WTC11 (cell line): ENCODE data around the gene PCSK2. TPM values are rescaled to one million over a fixed set of nuclear protein-coding genes. Genes with fewer than 3 reads are reported as not detected.

Experiments
- CBFB ChIP-seq: sonication (generic); formaldehyde crosslinking; IDR thresholded peaks from 2 replicates; pipeline ENCODE4 v1.8.1; 2022; ENCODE audit warnings: mild to moderate bottlenecking, low read depth, missing genetic modification reagents
- ESRRA ChIP-seq: sonication (generic); formaldehyde crosslinking; IDR thresholded peaks from 2 replicates; pipeline ENCODE4 v1.8.1; 2022; ENCODE audit warnings: mild to moderate bottlenecking, missing genetic modification reagents, borderline replicate concordance
- MXD4 ChIP-seq: fragments of 250-450 bp; sonication (Bioruptor Pico); IDR thresholded peaks from 2 replicates; pipeline ENCODE4 v1.8.0; 2021; ENCODE audit warnings: mild to moderate bottlenecking, moderate library complexity, borderline replicate concordance
- MYBL2 ChIP-seq: sonication (generic); formaldehyde crosslinking; IDR thresholded peaks from 2 replicates; pipeline ENCODE4 v1.8.1; 2023; ENCODE audit warnings: mild to moderate bottlenecking, moderate library complexity, missing genetic modification reagents
- NFE2L1 ChIP-seq: sonication (generic); formaldehyde crosslinking; IDR thresholded peaks from 2 replicates; pipeline ENCODE4 v1.8.1; 2023; ENCODE audit warnings: missing genetic modification reagents
- NFYB ChIP-seq: sonication (generic); formaldehyde crosslinking; conservative IDR thresholded peaks from 2 replicates; pipeline ENCODE4 v1.8.0; 2022; ENCODE audit warnings: low read depth, missing genetic modification reagents
- NR1H2 ChIP-seq: sonication (generic); formaldehyde crosslinking; IDR thresholded peaks from 2 replicates; pipeline ENCODE4 v1.9.0; 2021; ENCODE audit warnings: mild to moderate bottlenecking, moderate library complexity, missing genetic modification reagents
- SMAD3 ChIP-seq: sonication (generic); formaldehyde crosslinking; IDR thresholded peaks from 2 replicates; pipeline ENCODE4 v1.8.0; 2022; ENCODE audit warnings: missing genetic modification reagents, mild to moderate bottlenecking, borderline replicate concordance
- SMAD4 ChIP-seq: sonication (generic); formaldehyde crosslinking; IDR thresholded peaks from 2 replicates; pipeline ENCODE4 v1.8.0; 2022; ENCODE audit warnings: mild to moderate bottlenecking, missing genetic modification reagents
- SP1 ChIP-seq: sonication (generic); formaldehyde crosslinking; conservative IDR thresholded peaks from 2 replicates; pipeline ENCODE4 v1.8.1; 2022; ENCODE audit warnings: missing genetic modification reagents
- TP53 ChIP-seq: sonication (generic); formaldehyde crosslinking; IDR thresholded peaks from 2 replicates; pipeline ENCODE4 v1.8.1; 2023; ENCODE audit warnings: mild to moderate bottlenecking, missing genetic modification reagents
- ZNF121 ChIP-seq: sonication (generic); formaldehyde crosslinking; IDR thresholded peaks from 2 replicates; pipeline ENCODE4 v1.8.0; 2023; ENCODE audit warnings: missing genetic modification reagents
- ZNF423 ChIP-seq: fragments of 250-450 bp; sonication (Bioruptor Pico); IDR thresholded peaks from 2 replicates; pipeline ENCODE4 v2.1.2; 2022; ENCODE audit warnings: mild to moderate bottlenecking, moderate library complexity
- total RNA-seq: library from RNA; stranded (reverse); gene quantifications from 3 replicates; pipeline ENCODE4 v1.2.3, GENCODE V29; 2021
- TF ChIP-seq, protein P1 (sequence below): fragments of 250-450 bp; sonication (Bioruptor Pico); IDR thresholded peaks from 2 replicates; pipeline ENCODE4 v1.9.0; 2021; ENCODE audit warnings: moderate library complexity, mild to moderate bottlenecking, inconsistent platforms, borderline replicate concordance
- TF ChIP-seq, protein P2 (sequence below): sonication (generic); formaldehyde crosslinking; IDR thresholded peaks from 2 replicates; pipeline ENCODE4 v1.8.0; 2022; ENCODE audit warnings: mild to moderate bottlenecking, missing genetic modification reagents
- TF ChIP-seq, protein P3 (sequence below): sonication (generic); formaldehyde crosslinking; IDR thresholded peaks from 2 replicates; pipeline ENCODE4 v1.8.1; 2023; ENCODE audit warnings: mild to moderate bottlenecking, missing genetic modification reagents
- TF ChIP-seq, protein P4 (sequence below): sonication (generic); formaldehyde crosslinking; IDR thresholded peaks from 2 replicates; pipeline ENCODE4 v1.8.1; 2023; ENCODE audit warnings: mild to moderate bottlenecking, missing genetic modification reagents, moderate library complexity
- TF ChIP-seq, protein P5 (sequence below): sonication (generic); formaldehyde crosslinking; IDR thresholded peaks from 2 replicates; pipeline ENCODE4 v1.8.0; 2023; ENCODE audit warnings: missing genetic modification reagents, mild to moderate bottlenecking, borderline replicate concordance
- TF ChIP-seq, protein P6 (sequence below): sonication (generic); formaldehyde crosslinking; IDR thresholded peaks from 2 replicates; pipeline ENCODE4 v1.8.1; 2023; ENCODE audit warnings: mild to moderate bottlenecking, missing genetic modification reagents, moderate library complexity
- TF ChIP-seq, protein P7 (sequence below): sonication (generic); formaldehyde crosslinking; IDR thresholded peaks from 2 replicates; pipeline ENCODE4 v1.8.1; 2023; ENCODE audit warnings: mild to moderate bottlenecking, moderate library complexity, missing genetic modification reagents
- TF ChIP-seq, protein P8 (sequence below): fragments of 250-450 bp; sonication (Bioruptor Pico); IDR thresholded peaks from 2 replicates; pipeline ENCODE4 v2.1.2; 2022; ENCODE audit warnings: mild to moderate bottlenecking, moderate library complexity

The PCSK2 gene
- total RNA-seq, 1 experiment from 2014 or later = 0.74 TPM

DNA sequence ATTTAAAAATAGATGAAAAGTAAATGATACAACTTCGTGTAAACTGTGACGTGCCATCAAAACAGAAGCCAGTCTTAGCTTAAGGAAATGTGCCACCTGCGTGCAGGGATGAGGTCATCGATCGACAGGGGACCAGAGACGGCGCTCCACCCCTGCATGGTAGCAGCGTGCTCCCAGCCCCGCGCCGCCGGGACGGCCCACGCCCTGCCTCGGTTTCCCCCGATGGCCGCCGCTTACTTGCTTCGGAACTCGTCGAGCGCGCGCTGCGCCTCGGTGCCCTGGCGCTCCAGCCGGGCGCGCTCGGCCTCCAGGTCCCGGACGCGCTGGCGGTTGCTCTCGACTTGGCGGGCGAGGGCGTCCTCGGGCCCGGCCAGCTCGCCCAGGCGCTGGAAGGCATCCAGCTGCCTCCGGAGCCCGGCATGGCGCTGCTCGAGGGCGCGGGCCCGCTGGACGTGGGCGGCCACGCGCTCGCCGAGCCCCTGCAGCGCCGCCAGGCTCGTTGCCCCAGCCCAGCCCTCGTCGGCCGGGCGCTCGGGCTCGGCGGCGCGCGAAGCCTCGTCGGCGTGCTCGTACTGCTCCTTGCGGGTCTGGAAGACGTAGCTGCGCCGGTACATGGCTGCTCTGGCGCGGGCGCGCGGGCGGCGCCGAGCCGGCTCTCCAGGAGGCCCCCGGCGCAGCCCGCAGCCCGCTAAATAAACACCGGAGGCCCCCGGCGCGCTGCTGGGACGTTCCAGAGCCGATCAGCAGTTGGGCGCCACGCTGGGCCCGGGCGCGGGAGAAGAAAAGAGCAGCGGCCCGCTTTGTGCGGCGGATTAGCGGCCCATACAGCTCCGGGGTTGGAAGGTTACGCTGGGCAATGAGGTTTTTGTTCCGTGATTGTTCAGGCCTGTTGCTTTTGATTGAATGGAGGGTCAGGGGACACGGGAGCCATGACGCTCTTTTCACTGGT, 304.1 kb downstream of the PCSK2 start, which contains the start of gene BFSP1 (continued):
- no peak for TF ChIP-seq ZNF121
- no peak for TF ChIP-seq MXD4
- no peak; the same call in 1 of the 2 replicates for TF ChIP-seq NFE2L1
- TF ChIP-seq, protein P1, sequence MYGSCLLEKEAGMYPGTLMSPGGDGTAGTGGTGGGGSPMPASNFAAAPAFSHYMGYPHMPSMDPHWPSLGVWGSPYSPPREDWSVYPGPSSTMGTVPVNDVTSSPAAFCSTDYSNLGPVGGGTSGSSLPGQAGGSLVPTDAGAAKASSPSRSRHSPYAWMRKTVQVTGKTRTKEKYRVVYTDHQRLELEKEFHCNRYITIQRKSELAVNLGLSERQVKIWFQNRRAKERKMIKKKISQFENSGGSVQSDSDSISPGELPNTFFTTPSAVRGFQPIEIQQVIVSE (CRISPR knock-in tag) = no peak
- TF ChIP-seq SMAD4 (CRISPR knock-in tag) = no peak
- TF ChIP-seq TP53 (CRISPR knock-in tag) = peak; percentile 87
- TF ChIP-seq, protein P2, sequence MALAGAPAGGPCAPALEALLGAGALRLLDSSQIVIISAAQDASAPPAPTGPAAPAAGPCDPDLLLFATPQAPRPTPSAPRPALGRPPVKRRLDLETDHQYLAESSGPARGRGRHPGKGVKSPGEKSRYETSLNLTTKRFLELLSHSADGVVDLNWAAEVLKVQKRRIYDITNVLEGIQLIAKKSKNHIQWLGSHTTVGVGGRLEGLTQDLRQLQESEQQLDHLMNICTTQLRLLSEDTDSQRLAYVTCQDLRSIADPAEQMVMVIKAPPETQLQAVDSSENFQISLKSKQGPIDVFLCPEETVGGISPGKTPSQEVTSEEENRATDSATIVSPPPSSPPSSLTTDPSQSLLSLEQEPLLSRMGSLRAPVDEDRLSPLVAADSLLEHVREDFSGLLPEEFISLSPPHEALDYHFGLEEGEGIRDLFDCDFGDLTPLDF (CRISPR knock-in tag) = 0 out of 2 replicates have a peak, but pooled peaks have one; percentile 27
- TF ChIP-seq ESRRA = 0 out of 2 replicates have a peak, but pooled peaks have one; percentile 31
- TF ChIP-seq, protein P3, sequence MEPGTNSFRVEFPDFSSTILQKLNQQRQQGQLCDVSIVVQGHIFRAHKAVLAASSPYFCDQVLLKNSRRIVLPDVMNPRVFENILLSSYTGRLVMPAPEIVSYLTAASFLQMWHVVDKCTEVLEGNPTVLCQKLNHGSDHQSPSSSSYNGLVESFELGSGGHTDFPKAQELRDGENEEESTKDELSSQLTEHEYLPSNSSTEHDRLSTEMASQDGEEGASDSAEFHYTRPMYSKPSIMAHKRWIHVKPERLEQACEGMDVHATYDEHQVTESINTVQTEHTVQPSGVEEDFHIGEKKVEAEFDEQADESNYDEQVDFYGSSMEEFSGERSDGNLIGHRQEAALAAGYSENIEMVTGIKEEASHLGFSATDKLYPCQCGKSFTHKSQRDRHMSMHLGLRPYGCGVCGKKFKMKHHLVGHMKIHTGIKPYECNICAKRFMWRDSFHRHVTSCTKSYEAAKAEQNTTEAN (CRISPR knock-in tag) = no peak
- TF ChIP-seq, protein P4, sequence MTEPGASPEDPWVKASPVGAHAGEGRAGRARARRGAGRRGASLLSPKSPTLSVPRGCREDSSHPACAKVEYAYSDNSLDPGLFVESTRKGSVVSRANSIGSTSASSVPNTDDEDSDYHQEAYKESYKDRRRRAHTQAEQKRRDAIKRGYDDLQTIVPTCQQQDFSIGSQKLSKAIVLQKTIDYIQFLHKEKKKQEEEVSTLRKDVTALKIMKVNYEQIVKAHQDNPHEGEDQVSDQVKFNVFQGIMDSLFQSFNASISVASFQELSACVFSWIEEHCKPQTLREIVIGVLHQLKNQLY (CRISPR knock-in tag) = no peak
- TF ChIP-seq, protein P5, sequence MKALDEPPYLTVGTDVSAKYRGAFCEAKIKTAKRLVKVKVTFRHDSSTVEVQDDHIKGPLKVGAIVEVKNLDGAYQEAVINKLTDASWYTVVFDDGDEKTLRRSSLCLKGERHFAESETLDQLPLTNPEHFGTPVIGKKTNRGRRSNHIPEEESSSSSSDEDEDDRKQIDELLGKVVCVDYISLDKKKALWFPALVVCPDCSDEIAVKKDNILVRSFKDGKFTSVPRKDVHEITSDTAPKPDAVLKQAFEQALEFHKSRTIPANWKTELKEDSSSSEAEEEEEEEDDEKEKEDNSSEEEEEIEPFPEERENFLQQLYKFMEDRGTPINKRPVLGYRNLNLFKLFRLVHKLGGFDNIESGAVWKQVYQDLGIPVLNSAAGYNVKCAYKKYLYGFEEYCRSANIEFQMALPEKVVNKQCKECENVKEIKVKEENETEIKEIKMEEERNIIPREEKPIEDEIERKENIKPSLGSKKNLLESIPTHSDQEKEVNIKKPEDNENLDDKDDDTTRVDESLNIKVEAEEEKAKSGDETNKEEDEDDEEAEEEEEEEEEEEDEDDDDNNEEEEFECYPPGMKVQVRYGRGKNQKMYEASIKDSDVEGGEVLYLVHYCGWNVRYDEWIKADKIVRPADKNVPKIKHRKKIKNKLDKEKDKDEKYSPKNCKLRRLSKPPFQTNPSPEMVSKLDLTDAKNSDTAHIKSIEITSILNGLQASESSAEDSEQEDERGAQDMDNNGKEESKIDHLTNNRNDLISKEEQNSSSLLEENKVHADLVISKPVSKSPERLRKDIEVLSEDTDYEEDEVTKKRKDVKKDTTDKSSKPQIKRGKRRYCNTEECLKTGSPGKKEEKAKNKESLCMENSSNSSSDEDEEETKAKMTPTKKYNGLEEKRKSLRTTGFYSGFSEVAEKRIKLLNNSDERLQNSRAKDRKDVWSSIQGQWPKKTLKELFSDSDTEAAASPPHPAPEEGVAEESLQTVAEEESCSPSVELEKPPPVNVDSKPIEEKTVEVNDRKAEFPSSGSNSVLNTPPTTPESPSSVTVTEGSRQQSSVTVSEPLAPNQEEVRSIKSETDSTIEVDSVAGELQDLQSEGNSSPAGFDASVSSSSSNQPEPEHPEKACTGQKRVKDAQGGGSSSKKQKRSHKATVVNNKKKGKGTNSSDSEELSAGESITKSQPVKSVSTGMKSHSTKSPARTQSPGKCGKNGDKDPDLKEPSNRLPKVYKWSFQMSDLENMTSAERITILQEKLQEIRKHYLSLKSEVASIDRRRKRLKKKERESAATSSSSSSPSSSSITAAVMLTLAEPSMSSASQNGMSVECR (CRISPR knock-in tag) = peak; percentile 59
- peak; percentile 64; the same call in 1 of the 2 replicates for TF ChIP-seq CBFB
- peak; percentile 30; the same call in 1 of the 2 replicates for TF ChIP-seq MYBL2 (CRISPR knock-in tag)
- 0 out of 2 replicates have a peak, but pooled peaks have one; percentile 34 for TF ChIP-seq NFYB (CRISPR knock-in tag)
- TF ChIP-seq, protein P6, sequence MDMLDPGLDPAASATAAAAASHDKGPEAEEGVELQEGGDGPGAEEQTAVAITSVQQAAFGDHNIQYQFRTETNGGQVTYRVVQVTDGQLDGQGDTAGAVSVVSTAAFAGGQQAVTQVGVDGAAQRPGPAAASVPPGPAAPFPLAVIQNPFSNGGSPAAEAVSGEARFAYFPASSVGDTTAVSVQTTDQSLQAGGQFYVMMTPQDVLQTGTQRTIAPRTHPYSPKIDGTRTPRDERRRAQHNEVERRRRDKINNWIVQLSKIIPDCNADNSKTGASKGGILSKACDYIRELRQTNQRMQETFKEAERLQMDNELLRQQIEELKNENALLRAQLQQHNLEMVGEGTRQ (CRISPR knock-in tag) = 0 out of 2 replicates have a peak, but pooled peaks have one; percentile 7
- TF ChIP-seq ZNF423 (CRISPR knock-in tag) = peak; percentile 91
- TF ChIP-seq, protein P7, sequence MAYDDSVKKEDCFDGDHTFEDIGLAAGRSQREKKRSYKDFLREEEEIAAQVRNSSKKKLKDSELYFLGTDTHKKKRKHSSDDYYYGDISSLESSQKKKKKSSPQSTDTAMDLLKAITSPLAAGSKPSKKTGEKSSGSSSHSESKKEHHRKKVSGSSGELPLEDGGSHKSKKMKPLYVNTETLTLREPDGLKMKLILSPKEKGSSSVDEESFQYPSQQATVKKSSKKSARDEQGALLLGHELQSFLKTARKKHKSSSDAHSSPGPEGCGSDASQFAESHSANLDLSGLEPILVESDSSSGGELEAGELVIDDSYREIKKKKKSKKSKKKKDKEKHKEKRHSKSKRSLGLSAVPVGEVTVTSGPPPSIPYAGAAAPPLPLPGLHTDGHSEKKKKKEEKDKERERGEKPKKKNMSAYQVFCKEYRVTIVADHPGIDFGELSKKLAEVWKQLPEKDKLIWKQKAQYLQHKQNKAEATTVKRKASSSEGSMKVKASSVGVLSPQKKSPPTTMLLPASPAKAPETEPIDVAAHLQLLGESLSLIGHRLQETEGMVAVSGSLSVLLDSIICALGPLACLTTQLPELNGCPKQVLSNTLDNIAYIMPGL (CRISPR knock-in tag) = peak; percentile 38; the same call in 1 of the 2 replicates
- no peak; the same call in 1 of the 2 replicates for TF ChIP-seq SMAD3 (CRISPR knock-in tag)
- TF ChIP-seq SP1 (CRISPR knock-in tag) = peak; percentile 62; the same call in 1 of the 2 replicates
- TF ChIP-seq, protein P8, sequence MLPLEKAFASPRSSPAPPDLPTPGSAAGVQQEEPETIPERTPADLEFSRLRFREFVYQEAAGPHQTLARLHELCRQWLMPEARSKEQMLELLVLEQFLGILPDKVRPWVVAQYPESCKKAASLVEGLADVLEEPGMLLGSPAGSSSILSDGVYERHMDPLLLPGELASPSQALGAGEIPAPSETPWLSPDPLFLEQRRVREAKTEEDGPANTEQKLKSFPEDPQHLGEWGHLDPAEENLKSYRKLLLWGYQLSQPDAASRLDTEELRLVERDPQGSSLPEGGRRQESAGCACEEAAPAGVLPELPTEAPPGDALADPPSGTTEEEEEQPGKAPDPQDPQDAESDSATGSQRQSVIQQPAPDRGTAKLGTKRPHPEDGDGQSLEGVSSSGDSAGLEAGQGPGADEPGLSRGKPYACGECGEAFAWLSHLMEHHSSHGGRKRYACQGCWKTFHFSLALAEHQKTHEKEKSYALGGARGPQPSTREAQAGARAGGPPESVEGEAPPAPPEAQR (CRISPR knock-in tag) = no peak
- TF ChIP-seq NR1H2 (CRISPR knock-in tag) = no peak
